HepG2 (cell line): ENCODE results near the gene WDR93. TPM values are rescaled to one million over a fixed set of nuclear protein-coding genes. Genes with fewer than 3 reads are reported as not detected.

ENCODE experiments used
- ATAC-seq: fragments of 200-7000 bp; cut with Tn5 transposase; 3 replicates; pipeline ENCODE4 v1.9.1; 2020; ENCODE audit warnings: mild to moderate bottlenecking, moderate library complexity
- BruUV-seq: library from RNA; stranded (reverse); fragments of 400-500 nt; replicated peaks from 2 replicates; lab custom pipeline; 2021; lab: Mats Ljungman, UMichigan
- CTCF ChIA-PET: fragments of 300-600 bp; formaldehyde crosslinking; extraction: SDS; loops from one replicate; lab custom pipeline; 2021; ENCODE audit warnings: low total read pairs, inconsistent platforms, low intra/inter-chr PET ratio; lab: Yijun Ruan, JAX
- POLR2A ChIA-PET: fragments of 350-600 bp; sonication (Branson Sonifier 250); formaldehyde crosslinking; loops from one replicate; lab custom pipeline; 2020; ENCODE audit warnings: antibody characterized with exemption, inconsistent platforms; lab: Yijun Ruan, JAX
- DNase-seq: peaks from one replicate; pipeline ENCODE4 v3.0.0-alpha.2; 2015; ENCODE audit warnings: low spot score
- FAIRE-seq: peaks from 3 replicates; lab custom pipeline; 2011; peaks lifted over from hg19 to GRCh38; lab: Jason Lieb, UNC
- H2AFZ ChIP-seq: one replicate; pipeline ENCODE4 v1.6.1; 2011; ENCODE audit warnings: low read length, inconsistent platforms
- H3K27ac ChIP-seq: fragments of 300-600 bp; 3 replicates; pipeline ENCODE4 v1.8.0; 2011; ENCODE audit warnings: mixed run types, mild to moderate bottlenecking, mixed read lengths, low read length, inconsistent platforms; ENCODE audit not compliant: insufficient read depth; ENCODE audit errors: extremely low read length
- H3K27me3 ChIP-seq, 2 experiments: fragments of 200-600 bp in 1 of 2; 2 replicates in 1 of 2; 3 replicates in 1 of 2; pipeline versions ENCODE4 v1.6.0 to v1.8.0; 2011; ENCODE audit warnings: low read length in 2 of 2, mild to moderate bottlenecking in 2 of 2, moderate library complexity in 2 of 2, inconsistent platforms in 1 of 2; ENCODE audit not compliant: insufficient read depth in 2 of 2, control insufficient read depth in 1 of 2
- H3K36me3 ChIP-seq, 2 experiments: fragments of 200-600 bp in 1 of 2; replicated peaks in 1 of 2; 2 replicates in 1 of 2; 3 replicates in 1 of 2; pipeline versions ENCODE4 v1.5.1 to v1.8.0; 2011; ENCODE audit warnings: low read length in 2 of 2, inconsistent platforms in 1 of 2; ENCODE audit not compliant: insufficient read depth in 2 of 2, control insufficient read depth in 1 of 2
- H3K4me1 ChIP-seq: 2 replicates; pipeline ENCODE4 v1.5.1; 2012; ENCODE audit warnings: low read length, inconsistent platforms; ENCODE audit not compliant: insufficient read depth
- H3K4me2 ChIP-seq: 2 replicates; pipeline ENCODE4 v1.6.0; 2011; ENCODE audit warnings: low read depth, low read length, inconsistent platforms
- H3K4me3 ChIP-seq, 3 experiments: fragments of 200-600 bp in 1 of 3; sonication (generic), shearing (Covaris generic) in 1 of 3; replicated peaks in 1 of 3; 2 replicates each; pipeline ENCODE4 v1.5.1; 2011 to 2016; ENCODE audit warnings: low read length in 3 of 3, inconsistent platforms in 2 of 3, low read depth in 2 of 3, mild to moderate bottlenecking in 2 of 3, control low read depth in 1 of 3, mixed read lengths in 1 of 3; ENCODE audit not compliant: insufficient read depth in 1 of 3
- H3K79me2 ChIP-seq: one replicate; pipeline ENCODE4 v1.6.1; 2011; ENCODE audit warnings: low read length, inconsistent platforms; ENCODE audit not compliant: insufficient read depth
- H3K9ac ChIP-seq: 2 replicates; pipeline ENCODE4 v1.6.0; 2011; ENCODE audit warnings: mild to moderate bottlenecking, low read depth, low read length, inconsistent platforms; ENCODE audit not compliant: insufficient read depth
- H3K9me3 ChIP-seq: 2 replicates; pipeline ENCODE4 v1.5.1; 2012; ENCODE audit warnings: mild to moderate bottlenecking, low read length
- H4K20me1 ChIP-seq: 2 replicates; pipeline ENCODE4 v1.6.0; 2011; ENCODE audit warnings: inconsistent platforms, mild to moderate bottlenecking, low read length, moderate library complexity; ENCODE audit not compliant: insufficient read depth
- ATF6 ChIP-seq: sonication (generic); formaldehyde crosslinking; conservative IDR thresholded peaks from 2 replicates; pipeline ENCODE4 v1.4.0; 2020; ENCODE audit warnings: missing genetic modification reagents
- ATM ChIP-seq: fragments of 450-650 bp; IDR thresholded peaks from 2 replicates; pipeline ENCODE4 v1.7.1; 2017; ENCODE audit warnings: mild to moderate bottlenecking, borderline replicate concordance
- IRF1 ChIP-seq: sonication (generic); formaldehyde crosslinking; IDR thresholded peaks from 2 replicates; pipeline ENCODE4 v1.4.0; 2020; ENCODE audit warnings: low read depth, mild to moderate bottlenecking, missing genetic modification reagents
- SALL2 ChIP-seq: sonication (generic); formaldehyde crosslinking; IDR thresholded peaks from 2 replicates; pipeline ENCODE4 v1.8.1; 2023; ENCODE audit warnings: mild to moderate bottlenecking, missing genetic modification reagents, inconsistent platforms
- SOX5 ChIP-seq: IDR thresholded peaks from 2 replicates; pipeline ENCODE4 v1.6.1; 2016; ENCODE audit warnings: borderline replicate concordance
- ZBTB20 ChIP-seq: sonication (generic); formaldehyde crosslinking; IDR thresholded peaks from 2 replicates; pipeline ENCODE4 v1.8.1; 2023; ENCODE audit warnings: missing genetic modification reagents, low read depth, mild to moderate bottlenecking, borderline replicate concordance
- ZBTB25 ChIP-seq: IDR thresholded peaks from 2 replicates; pipeline ENCODE4 v1.6.1; 2018; ENCODE audit warnings: missing genetic modification reagents
- ZBTB49 ChIP-seq: sonication (generic); formaldehyde crosslinking; IDR thresholded peaks from 2 replicates; pipeline ENCODE4 v1.4.0; 2020; ENCODE audit warnings: missing genetic modification reagents, borderline replicate concordance
- ZNF598 ChIP-seq: sonication (generic); formaldehyde crosslinking; IDR thresholded peaks from 2 replicates; pipeline ENCODE4 v1.5.1; 2020; ENCODE audit warnings: mild to moderate bottlenecking, missing genetic modification reagents, borderline replicate concordance
- ZNF616 ChIP-seq: sonication (generic); formaldehyde crosslinking; IDR thresholded peaks from 2 replicates; pipeline ENCODE4 v1.5.0; 2020; ENCODE audit warnings: low read depth, mild to moderate bottlenecking, missing genetic modification reagents
- ZNF747 ChIP-seq: sonication (generic); formaldehyde crosslinking; IDR thresholded peaks from 2 replicates; pipeline ENCODE4 v1.8.1; 2023; ENCODE audit warnings: missing genetic modification reagents, mild to moderate bottlenecking, borderline replicate concordance
- WGBS: methylation state at CpG from one replicate; pipeline ENCODE4 v1.1.6; 2017; ENCODE audit warnings: low lambda C conversion rate; 5-methylcytosine and 5-hydroxymethylcytosine counted together
- in situ Hi-C: cut with HindIII; loops from 2 replicates; pipeline ENCODE4 v1.10.0; 2017; ENCODE audit warnings: low pct_unique_long_range_greater_than_20kb; ENCODE audit not compliant: extremely low pct_ligation_motif_present
- intact Hi-C: fragments of 100-400 bp; cut with micrococcal nuclease; formaldehyde crosslinking; loops from one replicate; pipeline ENCODE4 v1.10.0; 2022; ENCODE audit not compliant: unreplicated experiment
- polyA plus RNA-seq, 8 experiments: library from polyadenylated mRNA; depleted of rRNA in 3 of 8; stranded (reverse) in 7 of 8; unstranded in 1 of 8; fragments of >200 nt; fragmentation: Illumina TruSeq in 4 of 8; extraction: Trizol in 4 of 8; gene quantifications; 2 replicates each; pipeline versions ENCODE4 v1.2.1 to v1.2.3, GENCODE V29; 2011 to 2016; ENCODE audit warnings: low read depth in 4 of 8, missing spikeins in 1 of 8, mixed read lengths in 1 of 8; ENCODE audit not compliant: insufficient read depth in 1 of 8
- total RNA-seq, 5 experiments: library from RNA; depleted of rRNA; stranded (reverse); fragments of >200 nt; fragmentation: Illumina TruSeq; extraction: Trizol; gene quantifications; 2 replicates each; pipeline ENCODE4 v1.2.3, GENCODE V29; 2016; ENCODE audit warnings: low read depth in 1 of 5
- TF ChIP-seq, protein P1 (sequence below): sonication (generic); formaldehyde crosslinking; IDR thresholded peaks from 2 replicates; pipeline ENCODE4 v1.4.0; 2020; ENCODE audit warnings: missing genetic modification reagents

The WDR93 gene
- total and polyA plus RNA-seq, 2 of the 13 experiments (the other 11 are each of a cell fraction or from before 2014, with no cell fraction given), result 0.07 TPM; not detected in 1

GRCh38 chr15:89724621-89725020 is 34.0 kb downstream of the WDR93 start:
- CTCF ChIA-PET, result no interaction called here
- WGBS, result 88% methylated on average over 1 of the region's 1 CpG
- Histone ChIP-seq H2AFZ (no peak overlapping the region), H3K27ac (no peak overlapping the region), H3K9me3 (no peaks in the 10 kb centered on the region), H3K9ac (no peak overlapping the region), H3K4me3 (no peak overlapping the region), H3K4me1 (no peaks in the 10 kb centered on the region), H4K20me1 (no peaks in the 10 kb centered on the region), H3K27me3 (peaks cover 0 to 14% of the 10 kb centered on the region in 2 experiments; a peak in 2 of 5 replicates), H3K36me3 (no peaks in the 10 kb centered on the region), H3K79me2 (no peaks in the 10 kb centered on the region), H3K4me2 (no peak overlapping the region)
- BruUV-seq, result no TSS peak
- DNase-seq, result no peak
- FAIRE-seq, result no peak
- intact Hi-C loops (no loop called here), in situ Hi-C loops (loop anchor here (25.0 kb wide), 1 partner anchor 363 kb away; no protein-coding TSS in a partner anchor)
- ATAC-seq, result no peak
- POLR2A ChIA-PET, result no interaction called here
- TF ChIP-seq ATF6, result no peak
- TF ChIP-seq ZBTB49 (CRISPR knock-in tag), result no peak
- no peak for TF ChIP-seq SALL2 (CRISPR knock-in tag)
- no peak for TF ChIP-seq ATM
- no peak for TF ChIP-seq ZBTB25 (CRISPR knock-in tag)
- no peak for TF ChIP-seq ZBTB20 (CRISPR knock-in tag)
- no peak for TF ChIP-seq SOX5 (CRISPR knock-in tag)
- no peak for TF ChIP-seq ZNF598
- no peak for TF ChIP-seq ZNF616 (CRISPR knock-in tag)
- TF ChIP-seq ZNF747 (CRISPR knock-in tag), result no peak
- no peak for TF ChIP-seq IRF1
- TF ChIP-seq, protein P1, sequence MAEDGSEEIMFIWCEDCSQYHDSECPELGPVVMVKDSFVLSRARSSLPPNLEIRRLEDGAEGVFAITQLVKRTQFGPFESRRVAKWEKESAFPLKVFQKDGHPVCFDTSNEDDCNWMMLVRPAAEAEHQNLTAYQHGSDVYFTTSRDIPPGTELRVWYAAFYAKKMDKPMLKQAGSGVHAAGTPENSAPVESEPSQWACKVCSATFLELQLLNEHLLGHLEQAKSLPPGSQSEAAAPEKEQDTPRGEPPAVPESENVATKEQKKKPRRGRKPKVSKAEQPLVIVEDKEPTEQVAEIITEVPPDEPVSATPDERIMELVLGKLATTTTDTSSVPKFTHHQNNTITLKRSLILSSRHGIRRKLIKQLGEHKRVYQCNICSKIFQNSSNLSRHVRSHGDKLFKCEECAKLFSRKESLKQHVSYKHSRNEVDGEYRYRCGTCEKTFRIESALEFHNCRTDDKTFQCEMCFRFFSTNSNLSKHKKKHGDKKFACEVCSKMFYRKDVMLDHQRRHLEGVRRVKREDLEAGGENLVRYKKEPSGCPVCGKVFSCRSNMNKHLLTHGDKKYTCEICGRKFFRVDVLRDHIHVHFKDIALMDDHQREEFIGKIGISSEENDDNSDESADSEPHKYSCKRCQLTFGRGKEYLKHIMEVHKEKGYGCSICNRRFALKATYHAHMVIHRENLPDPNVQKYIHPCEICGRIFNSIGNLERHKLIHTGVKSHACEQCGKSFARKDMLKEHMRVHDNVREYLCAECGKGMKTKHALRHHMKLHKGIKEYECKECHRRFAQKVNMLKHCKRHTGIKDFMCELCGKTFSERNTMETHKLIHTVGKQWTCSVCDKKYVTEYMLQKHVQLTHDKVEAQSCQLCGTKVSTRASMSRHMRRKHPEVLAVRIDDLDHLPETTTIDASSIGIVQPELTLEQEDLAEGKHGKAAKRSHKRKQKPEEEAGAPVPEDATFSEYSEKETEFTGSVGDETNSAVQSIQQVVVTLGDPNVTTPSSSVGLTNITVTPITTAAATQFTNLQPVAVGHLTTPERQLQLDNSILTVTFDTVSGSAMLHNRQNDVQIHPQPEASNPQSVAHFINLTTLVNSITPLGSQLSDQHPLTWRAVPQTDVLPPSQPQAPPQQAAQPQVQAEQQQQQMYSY (CRISPR knock-in tag), result no peak
